NB4 (cell line): ENCODE data around the gene DFFB.

Experiments used
- DNase-seq: peaks from one replicate; pipeline ENCODE4 v3.0.0; 2010; ENCODE audit warnings: low read depth
- H3K4me3 ChIP-seq: one replicate; pipeline ENCODE4 v1.5.1; 2011; ENCODE audit warnings: mild to moderate bottlenecking, low read depth, low read length, moderate library complexity
- MAX ChIP-seq: IDR thresholded peaks from 2 replicates; pipeline ENCODE4 v1.6.1; 2011; ENCODE audit warnings: low read depth, low read length
- MYC ChIP-seq: IDR thresholded peaks from 2 replicates; pipeline ENCODE4 v1.6.1; 2011; ENCODE audit warnings: low read depth, low read length
- POLR2A ChIP-seq: IDR thresholded peaks from 2 replicates; pipeline ENCODE4 v1.6.1; 2011; ENCODE audit warnings: mild to moderate bottlenecking; ENCODE audit not compliant: insufficient read length; ENCODE audit errors: extremely low read depth
- TF ChIP-seq, protein P1 (sequence below): IDR thresholded peaks from one replicate; pipeline ENCODE4 v1.5.1; 2012; ENCODE audit warnings: low read depth, low read length

Gene DFFB

GRCh38 chr1:3879787-3880428 lies 22.6 kb downstream of the DFFB start:
- TF ChIP-seq, protein P1, sequence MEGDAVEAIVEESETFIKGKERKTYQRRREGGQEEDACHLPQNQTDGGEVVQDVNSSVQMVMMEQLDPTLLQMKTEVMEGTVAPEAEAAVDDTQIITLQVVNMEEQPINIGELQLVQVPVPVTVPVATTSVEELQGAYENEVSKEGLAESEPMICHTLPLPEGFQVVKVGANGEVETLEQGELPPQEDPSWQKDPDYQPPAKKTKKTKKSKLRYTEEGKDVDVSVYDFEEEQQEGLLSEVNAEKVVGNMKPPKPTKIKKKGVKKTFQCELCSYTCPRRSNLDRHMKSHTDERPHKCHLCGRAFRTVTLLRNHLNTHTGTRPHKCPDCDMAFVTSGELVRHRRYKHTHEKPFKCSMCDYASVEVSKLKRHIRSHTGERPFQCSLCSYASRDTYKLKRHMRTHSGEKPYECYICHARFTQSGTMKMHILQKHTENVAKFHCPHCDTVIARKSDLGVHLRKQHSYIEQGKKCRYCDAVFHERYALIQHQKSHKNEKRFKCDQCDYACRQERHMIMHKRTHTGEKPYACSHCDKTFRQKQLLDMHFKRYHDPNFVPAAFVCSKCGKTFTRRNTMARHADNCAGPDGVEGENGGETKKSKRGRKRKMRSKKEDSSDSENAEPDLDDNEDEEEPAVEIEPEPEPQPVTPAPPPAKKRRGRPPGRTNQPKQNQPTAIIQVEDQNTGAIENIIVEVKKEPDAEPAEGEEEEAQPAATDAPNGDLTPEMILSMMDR = no peak
- TF ChIP-seq POLR2A (no peak), MAX (no peak), MYC (no peak)
- H3K4me3 ChIP-seq = no peak overlapping the region
- no peak for DNase-seq

DNA sequence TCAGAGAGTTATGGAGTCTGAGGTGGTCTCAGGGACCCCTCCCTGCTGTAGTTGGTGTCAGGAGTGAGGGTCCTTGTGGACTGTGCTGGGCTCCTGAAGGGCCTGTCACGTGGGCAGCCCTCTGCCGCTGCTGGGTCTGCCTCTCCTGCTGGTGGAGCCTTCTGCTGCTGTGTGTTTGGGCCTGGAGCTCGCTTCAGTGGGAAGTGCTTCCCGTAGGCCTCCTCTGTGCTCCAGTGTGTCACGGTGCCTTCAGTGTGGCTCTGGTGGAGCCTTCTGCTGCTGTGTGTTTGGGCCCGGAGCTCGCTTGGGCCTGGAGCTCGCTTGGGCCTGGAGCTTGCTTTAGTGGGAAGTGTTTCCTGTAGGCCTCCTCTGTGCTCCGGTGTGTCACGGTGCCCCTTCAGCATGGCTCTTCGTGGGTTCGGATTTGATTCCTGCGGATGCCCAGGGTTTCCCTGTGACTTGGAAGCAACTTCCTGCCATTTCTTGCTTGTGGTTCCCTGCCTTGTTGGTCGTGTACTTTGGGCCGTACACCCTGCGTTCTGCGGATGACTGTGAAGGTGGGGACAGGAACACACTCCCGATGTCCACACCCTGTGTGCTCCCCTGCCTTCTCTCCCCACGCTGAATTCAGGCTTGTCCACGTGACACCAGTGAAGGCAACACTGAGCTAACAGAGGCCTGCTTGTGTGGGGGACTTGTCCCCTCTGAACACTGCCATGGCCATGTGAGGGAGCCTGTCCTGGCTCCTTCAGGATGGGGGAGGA lies 23.3 kb downstream of the DFFB start:
- H3K4me3 ChIP-seq = no peak overlapping the region
- TF ChIP-seq MAX (no peak), MYC (no peak), POLR2A (no peak)
- TF ChIP-seq, protein P1 = no peak
- no peak for DNase-seq

DNA sequence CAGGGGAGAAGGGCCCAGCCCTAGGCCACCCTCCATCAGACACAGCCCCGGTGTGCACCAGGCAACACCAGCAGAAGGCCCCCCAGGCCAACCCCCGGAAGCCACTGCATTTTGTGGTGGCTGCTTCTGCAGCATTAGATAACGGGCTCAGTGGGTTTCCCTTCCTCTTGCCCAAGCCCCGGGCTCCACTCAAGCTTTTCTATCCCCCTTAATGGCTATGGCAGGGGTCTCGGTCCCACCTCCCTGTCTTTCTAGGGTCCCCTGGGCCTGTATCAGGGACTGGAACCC lies 23.9 kb downstream of the DFFB start:
- no peak for DNase-seq
- H3K4me3 ChIP-seq = no peak overlapping the region
- no peak for TF ChIP-seq MAX
- no peak for TF ChIP-seq POLR2A
- no peak for TF ChIP-seq MYC

DNA sequence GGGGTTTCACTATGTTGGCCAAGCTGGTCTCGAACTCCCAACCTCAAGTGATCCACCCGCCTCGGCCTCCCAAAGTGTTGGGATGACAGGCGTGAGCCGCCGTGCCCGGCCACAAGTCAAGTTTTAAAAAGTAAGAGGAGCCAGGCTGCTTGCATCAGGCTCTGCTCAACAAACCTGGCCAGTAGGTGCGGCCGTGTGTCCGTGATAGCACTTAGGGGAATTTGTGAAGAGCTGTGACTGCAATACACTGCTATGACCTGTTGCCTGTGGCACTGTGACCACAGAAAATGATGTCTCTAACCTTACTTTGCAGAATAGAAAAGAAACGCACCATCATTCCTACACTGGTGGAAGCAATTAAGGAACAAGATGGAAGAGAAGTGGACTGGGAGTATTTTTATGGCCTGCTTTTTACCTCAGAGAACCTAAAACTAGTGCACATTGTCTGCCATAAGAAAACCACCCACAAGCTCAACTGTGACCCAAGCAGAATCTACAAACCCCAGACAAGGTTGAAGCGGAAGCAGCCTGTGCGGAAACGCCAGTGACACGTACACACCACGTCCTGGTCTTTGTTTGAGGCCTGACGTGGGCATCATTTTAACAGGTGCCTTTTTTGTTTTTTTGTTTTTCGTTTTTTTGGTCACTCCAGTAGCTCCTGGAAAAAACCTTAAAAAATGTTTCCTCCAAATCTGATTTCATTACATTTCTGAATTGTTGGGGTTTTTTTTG lies 26.1 kb downstream of the DFFB start:
- no peak for TF ChIP-seq MYC
- TF ChIP-seq POLR2A = no peak
- TF ChIP-seq, protein P1 = no peak
- no peak for TF ChIP-seq MAX
- no peak overlapping the region for H3K4me3 ChIP-seq
- no peak for DNase-seq

DNA sequence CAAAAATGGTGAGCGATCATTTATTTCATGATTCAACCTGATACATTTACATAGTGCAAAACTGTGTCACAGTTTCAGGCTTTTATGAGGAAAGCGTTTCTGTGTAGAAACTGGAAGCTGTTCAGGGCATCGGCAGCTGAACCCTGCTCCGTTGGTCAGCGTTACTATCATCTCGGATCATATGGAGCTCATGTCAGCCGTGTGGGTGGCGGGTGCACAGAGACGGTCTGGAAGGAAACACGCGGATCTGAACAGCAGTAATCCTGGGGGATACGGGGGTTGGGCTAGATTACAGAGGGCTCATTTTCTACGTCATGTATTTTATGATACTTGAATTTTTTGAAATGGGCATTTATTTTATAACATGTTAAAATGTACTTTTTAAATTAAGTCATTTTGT lies 27.7 kb downstream of the DFFB start:
- DNase-seq = no peak
- H3K4me3 ChIP-seq = no peak overlapping the region
- TF ChIP-seq MYC (no peak), MAX (no peak), POLR2A (no peak)
- TF ChIP-seq, protein P1 = no peak

DNA sequence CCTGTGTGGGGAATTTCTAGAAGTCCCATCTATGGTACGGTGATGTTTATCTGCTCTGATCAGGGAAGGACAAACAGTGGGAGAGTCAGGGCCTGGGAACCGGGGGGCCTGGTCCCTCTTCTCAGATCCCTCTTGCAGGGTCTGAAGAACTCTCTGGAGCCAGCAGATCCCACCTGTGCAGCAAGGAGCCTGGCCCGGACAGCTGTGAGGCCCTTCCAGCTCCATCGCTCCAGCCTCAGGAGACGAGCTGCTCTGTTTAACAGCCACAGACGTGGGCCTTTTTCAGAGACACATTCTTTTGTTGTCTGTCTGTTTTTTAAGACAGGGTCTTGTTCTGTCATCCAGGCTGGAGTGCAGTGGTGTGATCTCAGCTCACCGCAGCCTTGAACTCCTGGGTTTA lies 28.3 kb downstream of the DFFB start:
- TF ChIP-seq, protein P1 = no peak
- TF ChIP-seq MYC (no peak), POLR2A (no peak), MAX (no peak)
- no peak for DNase-seq
- H3K4me3 ChIP-seq = no peak overlapping the region
